Stomach (tissue), 9 donors: ENCODE data around the gene PAH. TPM values are rescaled to one million over a fixed set of nuclear protein-coding genes. Genes with fewer than 3 reads are reported as not detected.
"Not testable (repeated sequence)": the region's sequence is repeated elsewhere in the genome, so short reads cannot be mapped to it uniquely, and the experiment has no call there.

Experiments used
- DNase-seq, 2 donors: peaks; one replicate each; pipeline versions ENCODE4 v3.0.0 to v3.0.0-alpha.2; 2013 to 2019
- H3K27ac ChIP-seq, 5 donors: fragments of 200-600 bp in 4 of 5; sonication (generic) in 4 of 5; one replicate each; pipeline ENCODE4 v1.5.1; 2013 to 2019; ENCODE audit warnings: mild to moderate bottlenecking in 1 of 5, moderate library complexity in 1 of 5
- H3K27me3 ChIP-seq, 3 donors: fragments of 200-600 bp; sonication (generic); one replicate each; pipeline ENCODE4 v1.5.1; 2017 to 2019; ENCODE audit warnings: mixed run types in 1 of 3
- H3K36me3 ChIP-seq, 4 donors: fragments of 200-600 bp; sonication (generic); 1 replicate in 3 of 4; 2 replicates in 1 of 4; pipeline ENCODE4 v1.5.1; 2016 to 2019
- H3K4me1 ChIP-seq, 4 donors: fragments of 200-600 bp; sonication (generic); one replicate each; pipeline ENCODE4 v1.5.1; 2016 to 2019
- H3K4me3 ChIP-seq, 4 donors: fragments of 200-600 bp; sonication (generic) in 3 of 4; one replicate each; pipeline ENCODE4 v1.5.1; 2016 to 2019; ENCODE audit warnings: mild to moderate bottlenecking in 1 of 4
- H3K9me3 ChIP-seq, 4 donors: fragments of 200-600 bp; sonication (generic); one replicate each; pipeline ENCODE4 v1.5.1; 2016 to 2019
- EP300 ChIP-seq: sonication (generic); formaldehyde crosslinking; IDR thresholded peaks from one replicate; pipeline ENCODE4 v1.6.1; 2017; ENCODE audit warnings: antibody characterized with exemption
- POLR2A ChIP-seq, 4 donors: fragments of 450-650 bp; IDR thresholded peaks; one replicate each; pipeline ENCODE4 v1.6.1; 2016; ENCODE audit warnings: antibody characterized with exemption in 4 of 4, control low read depth in 2 of 4, mild to moderate bottlenecking in 1 of 4, moderate library complexity in 1 of 4
- POLR2AphosphoS5 ChIP-seq, 3 donors: sonication (generic); formaldehyde crosslinking; IDR thresholded peaks; one replicate each; pipeline ENCODE4 v1.6.1; 2016; ENCODE audit warnings: antibody characterized with exemption in 3 of 3
- WGBS, 5 donors: extraction: QIAGEN DNeasy Blood & Tissue Kit in 3 of 5; methylation state at CpG; one replicate each; pipeline versions ENCODE4 v1.1.5 to v1.1.7; 2013 to 2018; 5-methylcytosine and 5-hydroxymethylcytosine counted together
- intact Hi-C: fragments of 100-400 bp; cut with DNase I; formaldehyde crosslinking; loops from one replicate; pipeline ENCODE4 v1.15.1; 2023; ENCODE audit warnings: low total_unique reads
- polyA plus RNA-seq, 3 donors: library from polyadenylated mRNA; stranded (reverse); fragments of 200-250 nt; gene quantifications; one replicate each; pipeline ENCODE4 v1.2.3, GENCODE V29; 2013
- total RNA-seq, 5 donors: library from RNA; depleted of rRNA; stranded (reverse); fragments of >200 nt; gene quantifications; one replicate each; pipeline versions ENCODE4 v1.1.0 to v1.2.3, GENCODE V29; 2014 to 2016
- TF ChIP-seq, protein P1 (sequence below), 7 experiments: fragments of 450-650 bp in 4 of 7; fragments of 200-600 bp in 3 of 7; sonication (generic) in 3 of 7; IDR thresholded peaks; one replicate each; pipeline ENCODE4 v1.5.1; 2016 to 2019; ENCODE audit warnings: antibody characterized with exemption in 7 of 7, control low read depth in 2 of 7, mild to moderate bottlenecking in 1 of 7
- donor health status: healthy with polysubstance abuse.
- donor health status: Bipolar disorder and iron deficiency.
- donor health status: healthy.

The PAH gene
- total and polyA plus RNA-seq, 8 donors: 0.08 to 1.1 TPM; not detected in 6

DNA sequence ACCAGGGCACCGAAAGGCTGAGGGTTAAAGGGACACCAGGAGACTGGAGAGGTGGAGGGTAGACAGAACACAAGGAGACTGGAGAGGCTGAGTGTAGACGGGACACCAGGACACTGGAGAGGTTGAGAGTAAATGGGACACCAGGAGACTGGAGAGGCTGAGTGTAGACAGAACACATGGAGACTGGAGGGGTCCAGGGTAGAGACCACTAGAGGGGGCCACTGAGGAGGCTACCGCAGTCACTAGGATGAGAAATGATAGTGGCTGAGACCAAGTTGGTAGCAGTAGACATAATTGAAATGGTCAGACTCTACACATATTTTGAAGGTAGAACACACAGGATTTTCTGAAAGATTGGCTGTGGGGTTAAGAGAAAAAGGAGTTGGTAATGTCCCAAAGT is 68.2 kb downstream of the PAH start:
- 85 to 89% (median 86%) methylated on average over 3 of the region's 3 CpGs for WGBS, 5 donors
- no peaks in the 10 kb centered on the region for H3K9me3 ChIP-seq
- no peaks in the 10 kb centered on the region for H3K4me1 ChIP-seq
- H3K36me3 ChIP-seq: no peaks in the 10 kb centered on the region
- TF ChIP-seq, protein P1, sequence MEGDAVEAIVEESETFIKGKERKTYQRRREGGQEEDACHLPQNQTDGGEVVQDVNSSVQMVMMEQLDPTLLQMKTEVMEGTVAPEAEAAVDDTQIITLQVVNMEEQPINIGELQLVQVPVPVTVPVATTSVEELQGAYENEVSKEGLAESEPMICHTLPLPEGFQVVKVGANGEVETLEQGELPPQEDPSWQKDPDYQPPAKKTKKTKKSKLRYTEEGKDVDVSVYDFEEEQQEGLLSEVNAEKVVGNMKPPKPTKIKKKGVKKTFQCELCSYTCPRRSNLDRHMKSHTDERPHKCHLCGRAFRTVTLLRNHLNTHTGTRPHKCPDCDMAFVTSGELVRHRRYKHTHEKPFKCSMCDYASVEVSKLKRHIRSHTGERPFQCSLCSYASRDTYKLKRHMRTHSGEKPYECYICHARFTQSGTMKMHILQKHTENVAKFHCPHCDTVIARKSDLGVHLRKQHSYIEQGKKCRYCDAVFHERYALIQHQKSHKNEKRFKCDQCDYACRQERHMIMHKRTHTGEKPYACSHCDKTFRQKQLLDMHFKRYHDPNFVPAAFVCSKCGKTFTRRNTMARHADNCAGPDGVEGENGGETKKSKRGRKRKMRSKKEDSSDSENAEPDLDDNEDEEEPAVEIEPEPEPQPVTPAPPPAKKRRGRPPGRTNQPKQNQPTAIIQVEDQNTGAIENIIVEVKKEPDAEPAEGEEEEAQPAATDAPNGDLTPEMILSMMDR (IDR thresholded peaks at IDR 0.05): no peak
- TF ChIP-seq POLR2A (IDR thresholded peaks at IDR 0.05): no peak
- no peak for TF ChIP-seq EP300
- no peak for TF ChIP-seq POLR2AphosphoS5 (IDR thresholded peaks at IDR 0.05)
- no peak overlapping the region for H3K4me3 ChIP-seq
- DNase-seq: no peak
- H3K27ac ChIP-seq: no peak overlapping the region
- intact Hi-C loops: no loop called here
- peaks cover 0 to 7% (median 3%) of the 10 kb centered on the region in 3 donors for H3K27me3 ChIP-seq

DNA sequence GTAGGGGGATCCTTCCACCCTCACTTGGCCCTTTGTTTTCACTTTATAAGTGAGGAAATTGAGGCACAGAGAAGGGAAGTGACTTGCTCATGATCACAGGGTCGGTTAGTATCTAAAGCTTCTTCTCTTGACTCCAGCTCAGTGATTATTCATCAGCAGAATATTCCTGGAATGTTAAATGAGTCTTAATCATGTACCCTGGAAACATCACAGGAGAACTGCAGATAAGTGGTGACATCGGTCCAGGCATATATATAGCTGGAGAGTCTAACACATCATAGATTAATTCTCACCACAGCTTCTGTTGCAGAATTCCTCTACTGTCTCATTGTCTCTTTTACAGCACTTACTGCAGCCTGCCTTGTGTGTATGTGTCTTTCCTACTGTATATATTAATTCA is 69.9 kb downstream of the PAH start:
- Histone ChIP-seq H3K27me3 (peaks cover 0 to 5% (median 3%) of the 10 kb centered on the region in 3 donors), H3K9me3 (no peaks in the 10 kb centered on the region), H3K4me1 (no peaks in the 10 kb centered on the region), H3K27ac (no peak overlapping the region), H3K36me3 (no peaks in the 10 kb centered on the region), H3K4me3 (no peak overlapping the region)
- intact Hi-C loops: no loop called here
- no peak for DNase-seq
- TF ChIP-seq EP300: no peak
- no peak for TF ChIP-seq POLR2A (IDR thresholded peaks at IDR 0.05)
- no peak for TF ChIP-seq POLR2AphosphoS5 (IDR thresholded peaks at IDR 0.05)
- TF ChIP-seq, protein P1 (IDR thresholded peaks at IDR 0.05): no peak
- WGBS, 5 donors: 73 to 86% (median 76%) methylated on average over 2 of the region's 2 CpGs

DNA sequence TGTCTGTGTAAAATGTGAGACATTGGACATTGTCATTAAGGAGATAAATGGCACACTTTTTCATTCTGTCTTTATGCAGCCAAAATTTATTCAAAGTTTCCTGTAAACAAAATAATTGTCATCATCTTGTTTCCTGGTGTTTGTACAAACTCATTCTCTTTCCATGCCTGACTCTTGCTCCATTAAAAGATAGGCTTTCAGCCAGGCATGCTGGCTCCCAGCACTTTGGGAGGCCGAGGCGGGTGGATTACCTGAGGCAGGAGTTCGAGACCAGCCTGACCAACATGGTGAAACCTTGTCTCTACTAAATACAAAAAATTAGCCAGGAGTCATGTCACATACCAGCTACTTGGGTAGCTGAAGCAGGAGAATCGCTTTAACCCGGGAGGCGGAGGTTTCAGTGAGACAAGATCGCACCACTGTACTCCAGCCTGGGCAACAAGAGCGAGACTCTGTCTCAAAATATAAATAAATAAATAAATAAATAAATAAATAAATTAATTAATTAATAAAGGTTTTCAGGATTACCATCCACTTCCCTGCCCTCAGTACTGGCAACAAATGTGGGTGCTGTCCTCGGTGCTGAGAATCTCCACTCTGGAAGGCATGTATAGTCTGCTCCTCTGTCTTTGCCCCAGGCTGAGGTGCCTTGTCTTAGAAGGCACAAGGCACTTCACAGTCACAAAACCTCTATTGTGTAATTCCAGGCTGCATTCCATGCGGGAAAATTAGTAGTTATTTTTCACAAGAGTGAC is 83.2 kb downstream of the PAH start:
- peak in 1 of 2 donors; percentile 67 for DNase-seq
- WGBS, 5 donors: 75 to 78% (median 77%) methylated on average over 10 of the region's 10 CpGs

DNA sequence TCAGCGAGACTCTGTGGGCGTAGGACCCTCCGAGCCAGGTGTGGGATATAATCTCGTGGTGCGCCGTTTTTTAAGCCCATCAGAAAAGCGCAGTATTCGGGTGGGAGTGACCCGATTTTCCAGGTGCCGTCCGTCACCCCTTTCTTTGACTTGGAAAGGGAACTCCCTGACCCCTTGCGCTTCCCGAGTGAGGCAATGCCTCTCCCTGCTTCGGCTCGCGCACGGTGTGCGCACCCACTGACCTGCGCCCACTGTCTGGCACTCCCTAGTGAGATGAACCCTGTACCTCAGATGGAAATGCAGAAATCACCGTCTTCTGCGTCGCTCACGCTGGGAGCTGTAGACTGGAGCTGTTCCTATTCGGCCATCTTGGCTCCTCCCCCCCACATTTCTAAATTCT is 84.2 kb downstream of the PAH start:
- H3K4me1 ChIP-seq, H3K36me3 ChIP-seq, H3K9me3 ChIP-seq, H3K27ac ChIP-seq, H3K27me3 ChIP-seq, DNase-seq, intact Hi-C loops, H3K4me3 ChIP-seq: not testable (repeated sequence)
- 74 to 80% (median 78%) methylated on average over 16 to 24 of the region's 24 CpGs for WGBS, 5 donors

More for the DNA sequence above, 83.2 kb downstream of the PAH start:
- H3K4me1 ChIP-seq: no peaks in the 10 kb centered on the region
- H3K4me3 ChIP-seq: no peak overlapping the region
- no peaks in the 10 kb centered on the region for H3K9me3 ChIP-seq
- H3K36me3 ChIP-seq: no peaks in the 10 kb centered on the region
- intact Hi-C loops: no loop called here
- no peaks in the 10 kb centered on the region for H3K27me3 ChIP-seq
- TF ChIP-seq POLR2AphosphoS5 (IDR thresholded peaks at IDR 0.05): no peak
- TF ChIP-seq EP300: no peak
- TF ChIP-seq, protein P1 (IDR thresholded peaks at IDR 0.05): no peak
- no peak for TF ChIP-seq POLR2A (IDR thresholded peaks at IDR 0.05)
- H3K27ac ChIP-seq: no peak overlapping the region

DNA sequence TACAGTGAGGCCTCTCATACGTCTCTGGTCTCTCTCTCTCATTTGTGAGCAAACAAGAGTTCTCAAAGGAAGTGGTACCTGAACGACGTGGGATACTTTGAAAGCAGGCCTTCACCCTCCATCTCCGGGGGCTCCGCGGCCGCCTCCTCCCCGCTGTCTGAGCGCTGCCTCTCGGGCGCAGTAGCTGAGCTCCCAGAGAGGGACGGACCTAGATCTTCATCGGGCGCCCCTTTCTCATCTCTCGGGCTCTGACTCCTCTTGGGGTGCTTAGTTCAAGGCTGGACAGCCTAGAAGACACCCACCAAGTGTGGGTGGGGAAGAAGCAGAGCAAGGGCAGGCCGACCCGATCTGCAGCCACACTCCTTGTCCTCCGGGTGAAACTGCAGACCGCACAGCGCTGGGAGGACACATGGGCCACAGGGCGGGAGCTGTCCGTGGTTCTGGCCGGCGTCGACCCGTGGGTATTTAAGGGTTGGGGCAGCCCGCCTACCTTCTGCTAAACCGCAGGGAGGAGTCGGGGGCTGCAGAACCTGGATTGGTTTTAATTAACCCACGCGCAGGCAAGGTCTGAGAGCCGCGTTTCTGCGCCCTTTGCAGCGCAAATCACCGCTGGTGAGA is 92.7 kb downstream of the PAH start:
- no peak for TF ChIP-seq EP300
- TF ChIP-seq, protein P1 (IDR thresholded peaks at IDR 0.05): no peak
- no peak for TF ChIP-seq POLR2A (IDR thresholded peaks at IDR 0.05)
- TF ChIP-seq POLR2AphosphoS5 (IDR thresholded peaks at IDR 0.05): no peak
- Histone ChIP-seq H3K27ac (no peak overlapping the region), H3K4me1 (peaks cover 0 to 7% (median 0%) of the 10 kb centered on the region in 4 donors), H3K9me3 (no peaks in the 10 kb centered on the region), H3K4me3 (no peak overlapping the region), H3K27me3 (peaks cover 4 to 46% (median 12%) of the 10 kb centered on the region in 3 donors), H3K36me3 (no peaks in the 10 kb centered on the region)
- peak in 1 of 2 donors; percentile 85 for DNase-seq
- intact Hi-C loops: no loop called here
- 6 to 11% (median 8%) methylated on average over 28 to 36 of the region's 36 CpGs for WGBS, 5 donors
